Kasumi-1 (cell line): ENCODE results near the gene FHAD1.

Source experiments
- DNase-seq, 2 experiments: peaks; one replicate each; lab custom pipeline; 2025; lab: John Stamatoyannopoulos, UW

Gene FHAD1

GRCh38 chr1:15439325-15439724, 192.3 kb downstream of the FHAD1 start:
- DNase-seq: no peak

- DNase-seq: no peak
Observed at GRCh38 chr1:15440357-15440756, 193.3 kb downstream of the FHAD1 start.

GRCh38 chr1:15441247-15441646, 194.2 kb downstream of the FHAD1 start:
- no peak for DNase-seq

GRCh38 chr1:15442119-15442518, 195.1 kb downstream of the FHAD1 start:
- no peak for DNase-seq

GRCh38 chr1:15442759-15443158, 195.7 kb downstream of the FHAD1 start:
- DNase-seq: no peak

GRCh38 chr1:15443281-15443680, 196.3 kb downstream of the FHAD1 start:
- DNase-seq: no peak

GRCh38 chr1:15444468-15445389, 197.7 kb downstream of the FHAD1 start:
- no peak for DNase-seq

GRCh38 chr1:15445390-15446122, 198.5 kb downstream of the FHAD1 start:
- DNase-seq: no peak

GRCh38 chr1:15446212-15446611, 199.2 kb downstream of the FHAD1 start:
- DNase-seq: no peak
